Activated B cell treated with CpG ODN at 0.5 μM for 24 hours (primary cell): ENCODE data around the gene CMTM7. TPM values are rescaled to one million over a fixed set of nuclear protein-coding genes. Genes with fewer than 3 reads are reported as not detected.
"Not testable (repeated sequence)": the region's sequence is repeated elsewhere in the genome, so short reads cannot be mapped to it uniquely, and the experiment has no call there.

ENCODE experiments used
- ATAC-seq: fragments of 200-7000 bp; cut with Tn5 transposase; one replicate; pipeline ENCODE4 v1.10.0; 2021; ENCODE audit warnings: low read depth, mild to moderate bottlenecking, moderate library complexity
- CTCF ChIA-PET: fragments of 350-600 bp; sonication (Branson Sonifier 250); formaldehyde crosslinking; loops from one replicate; lab custom pipeline; 2021; ENCODE audit warnings: antibody characterized with exemption; lab: Charles Lee
- POLR2A ChIA-PET: fragments of 350-600 bp; sonication (Branson Sonifier 250); formaldehyde crosslinking; loops from one replicate; lab custom pipeline; 2021; ENCODE audit warnings: antibody characterized with exemption; lab: Charles Lee
- DNase-seq: peaks from one replicate; pipeline ENCODE4 v3.0.0; 2022
- H3K27ac Mint-ChIP-seq: one replicate; pipeline ENCODE4 v1.8.0; 2020; ENCODE audit warnings: mixed read lengths
- H3K27me3 Mint-ChIP-seq: one replicate; pipeline ENCODE4 v1.8.0; 2021; ENCODE audit warnings: mixed read lengths
- H3K36me3 Mint-ChIP-seq: one replicate; pipeline ENCODE4 v1.8.0; 2021; ENCODE audit warnings: low read depth, mixed read lengths
- H3K4me1 Mint-ChIP-seq: one replicate; pipeline ENCODE4 v1.8.0; 2021; ENCODE audit warnings: mixed read lengths
- H3K4me3 Mint-ChIP-seq: one replicate; pipeline ENCODE4 v1.8.0; 2020; ENCODE audit warnings: mild to moderate bottlenecking, mixed read lengths
- H3K9me3 Mint-ChIP-seq: one replicate; pipeline ENCODE4 v1.8.0; 2020; ENCODE audit warnings: mixed read lengths
- intact Hi-C: fragments of 100-400 bp; cut with micrococcal nuclease; formaldehyde crosslinking; loops from one replicate; pipeline ENCODE4 v1.15.1; 2024
- total RNA-seq: library from RNA; stranded (reverse); gene quantifications from 2 replicates; pipeline ENCODE4 v1.2.3, GENCODE V29; 2022
- TF ChIP-seq, protein P1 (sequence below): fragments of 200-600 bp; IDR thresholded peaks from one replicate; pipeline ENCODE4 v1.8.0; 2022; ENCODE audit warnings: antibody characterized with exemption, mild to moderate bottlenecking

CMTM7 gene
- total RNA-seq, 1 donor from 2014 or later = 82.1 TPM

- H3K4me1 Mint-ChIP-seq = peaks cover 23% of the 10 kb centered on the region
- no peak overlapping the region for H3K27ac Mint-ChIP-seq
- POLR2A ChIA-PET = interaction anchor here (0.6 kb wide), 1 partner anchor 65 kb away, joined by 3 read pairs; no protein-coding TSS in a partner anchor
- H3K27me3 Mint-ChIP-seq = no peaks in the 10 kb centered on the region
- intact Hi-C loops = no loop called here
- TF ChIP-seq, protein P1, sequence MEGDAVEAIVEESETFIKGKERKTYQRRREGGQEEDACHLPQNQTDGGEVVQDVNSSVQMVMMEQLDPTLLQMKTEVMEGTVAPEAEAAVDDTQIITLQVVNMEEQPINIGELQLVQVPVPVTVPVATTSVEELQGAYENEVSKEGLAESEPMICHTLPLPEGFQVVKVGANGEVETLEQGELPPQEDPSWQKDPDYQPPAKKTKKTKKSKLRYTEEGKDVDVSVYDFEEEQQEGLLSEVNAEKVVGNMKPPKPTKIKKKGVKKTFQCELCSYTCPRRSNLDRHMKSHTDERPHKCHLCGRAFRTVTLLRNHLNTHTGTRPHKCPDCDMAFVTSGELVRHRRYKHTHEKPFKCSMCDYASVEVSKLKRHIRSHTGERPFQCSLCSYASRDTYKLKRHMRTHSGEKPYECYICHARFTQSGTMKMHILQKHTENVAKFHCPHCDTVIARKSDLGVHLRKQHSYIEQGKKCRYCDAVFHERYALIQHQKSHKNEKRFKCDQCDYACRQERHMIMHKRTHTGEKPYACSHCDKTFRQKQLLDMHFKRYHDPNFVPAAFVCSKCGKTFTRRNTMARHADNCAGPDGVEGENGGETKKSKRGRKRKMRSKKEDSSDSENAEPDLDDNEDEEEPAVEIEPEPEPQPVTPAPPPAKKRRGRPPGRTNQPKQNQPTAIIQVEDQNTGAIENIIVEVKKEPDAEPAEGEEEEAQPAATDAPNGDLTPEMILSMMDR = no peak
- CTCF ChIA-PET = no interaction called here
- H3K9me3 Mint-ChIP-seq = no peaks in the 10 kb centered on the region
- H3K36me3 Mint-ChIP-seq = peaks cover 9% of the 10 kb centered on the region
- DNase-seq (no peak), ATAC-seq (no peak)
- H3K4me3 Mint-ChIP-seq = no peak overlapping the region
These were observed 4.1 kb upstream of the CMTM7 start for GRCh38 chr3:32387512-32387911.

- H3K27ac Mint-ChIP-seq, ATAC-seq, DNase-seq, intact Hi-C loops, H3K27me3 Mint-ChIP-seq, H3K9me3 Mint-ChIP-seq: not testable (repeated sequence)
- Mint-ChIP-seq H3K4me1 (peaks cover 42% of the 10 kb centered on the region), H3K36me3 (peaks cover 19% of the 10 kb centered on the region), H3K4me3 (peak overlapping the region; percentile 11)
- CTCF ChIA-PET = interaction anchor here (2.7 kb wide), 1 partner anchor 78 kb away, joined by 13 read pairs; no protein-coding TSS in a partner anchor
- POLR2A ChIA-PET = interaction anchor here (0.6 to 0.7 kb wide), 2 partner anchors 168 to 455 kb away, joined by 3 to 6 read pairs; no protein-coding TSS in a partner anchor
These were observed 2.1 kb upstream of the CMTM7 start for GRCh38 chr3:32389577-32389976.

DNA sequence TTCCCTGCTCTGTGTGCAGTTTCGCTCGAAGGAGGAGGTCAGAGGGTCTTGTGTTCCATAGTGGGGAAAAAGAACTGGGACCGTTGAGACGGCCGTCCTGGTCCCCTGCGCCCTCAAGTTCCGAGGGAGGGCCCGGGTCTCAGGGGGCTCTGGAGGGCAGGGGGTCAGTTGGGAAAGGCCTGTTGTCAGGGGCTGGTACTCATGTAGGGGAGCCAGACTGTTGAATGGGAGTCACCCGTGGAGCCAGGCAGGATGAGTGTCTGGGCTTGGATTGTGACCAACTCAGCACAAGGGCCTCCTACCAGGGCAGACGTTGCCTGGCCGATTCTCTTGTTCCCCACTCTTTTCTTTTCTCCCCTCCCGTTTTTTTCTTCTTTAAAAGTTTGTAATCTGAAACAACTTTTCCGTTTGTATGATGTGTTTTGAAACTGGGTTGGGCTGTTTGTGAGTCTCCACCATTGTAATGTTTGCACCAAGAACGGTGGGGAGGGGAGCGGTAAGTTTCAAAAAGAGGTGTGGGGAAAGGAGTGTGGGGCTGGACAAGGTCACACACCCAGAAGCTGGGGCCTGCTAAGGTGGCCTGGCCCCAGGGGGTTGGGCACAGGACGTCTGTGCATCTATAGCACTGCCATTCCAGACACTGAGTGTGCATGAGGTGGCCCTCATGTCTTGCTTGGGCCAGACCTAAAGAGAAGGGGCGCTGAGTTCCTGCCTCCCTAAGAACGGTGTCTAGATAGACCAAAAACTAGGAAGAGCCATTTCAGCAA lies 1.1 kb downstream of the CMTM7 start:
- TF ChIP-seq, protein P1 = no peak
- ATAC-seq (peak; percentile 9), DNase-seq (no peak)
- H3K4me1 Mint-ChIP-seq = peaks cover 59% of the 10 kb centered on the region
- intact Hi-C loops = loop anchor here (1.0 to 2.0 kb wide), 3 partner anchors 9 to 292 kb away; partner anchors contain the start of genes CNOT10 and DYNC1LI1
- H3K36me3 Mint-ChIP-seq = peaks cover 30% of the 10 kb centered on the region
- H3K27ac Mint-ChIP-seq = peak overlapping the region; percentile 90
- CTCF ChIA-PET = interaction anchor here (0.6 to 2.1 kb wide), 2 partner anchors 47 to 85 kb away, joined by 4 to 6 read pairs; no protein-coding TSS in a partner anchor
- H3K27me3 Mint-ChIP-seq = no peaks in the 10 kb centered on the region
- H3K4me3 Mint-ChIP-seq = peak overlapping the region; percentile 97
- POLR2A ChIA-PET = interaction anchor here (0.6 to 3.8 kb wide), 9 partner anchors 17 to 92 kb away, joined by 4 to 61 read pairs (median 10); no protein-coding TSS in a partner anchor
- no peaks in the 10 kb centered on the region for H3K9me3 Mint-ChIP-seq

DNA sequence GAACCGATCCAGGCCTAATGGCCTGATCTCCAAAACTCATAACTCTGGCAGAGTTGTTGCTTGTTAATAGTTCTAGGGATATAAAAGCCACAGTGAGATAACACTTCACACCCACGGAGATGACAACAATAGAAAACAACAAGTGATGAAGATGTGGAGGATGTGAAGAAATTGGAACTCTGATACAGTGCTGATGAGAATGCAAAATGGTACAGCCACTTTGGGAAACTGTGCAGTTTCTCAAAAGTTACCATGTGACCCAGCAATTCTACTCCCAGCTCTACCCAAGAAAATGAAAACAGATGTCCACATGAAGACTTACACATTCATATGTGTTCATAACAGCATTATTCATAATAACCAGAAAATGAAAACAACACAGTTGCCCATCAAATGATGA lies 3.8 kb downstream of the CMTM7 start:
- CTCF ChIA-PET = interaction anchor here (1.7 to 5.1 kb wide), 3 partner anchors 20 to 73 kb away, joined by 3 to 40 read pairs (median 33); no protein-coding TSS in a partner anchor
- H3K4me3 Mint-ChIP-seq = no peak overlapping the region
- H3K36me3 Mint-ChIP-seq = peaks cover 30% of the 10 kb centered on the region
- peaks cover 86% of the 10 kb centered on the region for H3K4me1 Mint-ChIP-seq
- no peak for ATAC-seq
- H3K9me3 Mint-ChIP-seq = no peaks in the 10 kb centered on the region
- POLR2A ChIA-PET = no interaction called here
- peak overlapping the region; percentile 90 for H3K27ac Mint-ChIP-seq
- TF ChIP-seq, protein P1 = no peak
- no peaks in the 10 kb centered on the region for H3K27me3 Mint-ChIP-seq
- intact Hi-C loops = no loop called here
- DNase-seq = no peak

- Mint-ChIP-seq H3K27ac (peak overlapping the region; percentile 63), H3K4me3 (no peak overlapping the region), H3K4me1 (peaks cover 89% of the 10 kb centered on the region), H3K36me3 (peaks cover 18% of the 10 kb centered on the region), H3K9me3 (no peaks in the 10 kb centered on the region), H3K27me3 (no peaks in the 10 kb centered on the region)
- ChIA-PET POLR2A (interaction anchor here (0.7 to 0.8 kb wide), 2 partner anchors 16 to 43 kb away, joined by 3 read pairs; no protein-coding TSS in a partner anchor), CTCF (interaction anchor here (1.1 to 5.1 kb wide), 6 partner anchors 17 to 102 kb away, joined by 3 to 40 read pairs (median 4); no protein-coding TSS in a partner anchor)
- intact Hi-C loops = no loop called here
- TF ChIP-seq, protein P1 = no peak
- no peak for ATAC-seq
- DNase-seq = no peak
These were observed 6.3 kb downstream of the CMTM7 start for GRCh38 chr3:32397941-32398340.
